Measurements from ENCODE around the gene DGKG. TPM values are rescaled to one million over a fixed set of nuclear protein-coding genes. Genes with fewer than 3 reads are reported as not detected.

Gene DGKG
- total RNA-seq, 3 donors from 2014 or later (not counting 1 experiment from before 2014, with no cell fraction given) = 0.25 to 1.6 (median 0.63) TPM

GRCh38 chr3:186368176-186368575 is 6.1 kb upstream of the DGKG start:
- DNase-seq (no peak), ATAC-seq (no peak)
- Mint-ChIP-seq H3K27me3 (ENCODE audit: low read depth in 2 of 2) (peaks cover 20 to 34% of the 10 kb centered on the region in 2 donors), H3K4me1 (no peaks in the 10 kb centered on the region), H3K4me3 (no peak overlapping the region), H3K27ac (no peak overlapping the region), H3K36me3 (no peaks in the 10 kb centered on the region), H3K9me3 (no peaks in the 10 kb centered on the region)
- H3K27ac ChIP-seq (ENCODE audit: low read length) = no peak overlapping the region
- H3K27me3 ChIP-seq (ENCODE audit: control insufficient read depth, insufficient read depth, low read length) = peaks cover under 1% of the 10 kb centered on the region
- intact Hi-C loops (cut with micrococcal nuclease) = no loop called here
- TF ChIP-seq, protein P1, sequence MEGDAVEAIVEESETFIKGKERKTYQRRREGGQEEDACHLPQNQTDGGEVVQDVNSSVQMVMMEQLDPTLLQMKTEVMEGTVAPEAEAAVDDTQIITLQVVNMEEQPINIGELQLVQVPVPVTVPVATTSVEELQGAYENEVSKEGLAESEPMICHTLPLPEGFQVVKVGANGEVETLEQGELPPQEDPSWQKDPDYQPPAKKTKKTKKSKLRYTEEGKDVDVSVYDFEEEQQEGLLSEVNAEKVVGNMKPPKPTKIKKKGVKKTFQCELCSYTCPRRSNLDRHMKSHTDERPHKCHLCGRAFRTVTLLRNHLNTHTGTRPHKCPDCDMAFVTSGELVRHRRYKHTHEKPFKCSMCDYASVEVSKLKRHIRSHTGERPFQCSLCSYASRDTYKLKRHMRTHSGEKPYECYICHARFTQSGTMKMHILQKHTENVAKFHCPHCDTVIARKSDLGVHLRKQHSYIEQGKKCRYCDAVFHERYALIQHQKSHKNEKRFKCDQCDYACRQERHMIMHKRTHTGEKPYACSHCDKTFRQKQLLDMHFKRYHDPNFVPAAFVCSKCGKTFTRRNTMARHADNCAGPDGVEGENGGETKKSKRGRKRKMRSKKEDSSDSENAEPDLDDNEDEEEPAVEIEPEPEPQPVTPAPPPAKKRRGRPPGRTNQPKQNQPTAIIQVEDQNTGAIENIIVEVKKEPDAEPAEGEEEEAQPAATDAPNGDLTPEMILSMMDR (IDR thresholded peaks at IDR 0.05) = no peak
- H3K36me3 ChIP-seq (ENCODE audit: control insufficient read depth, insufficient read depth, low read length) = no peaks in the 10 kb centered on the region
- H3K9me3 ChIP-seq (ENCODE audit: control insufficient read depth, insufficient read depth, low read length) = no peaks in the 10 kb centered on the region
- 45% methylated on average over 3 of the region's 3 CpGs for WGBS (ENCODE audit: insufficient coverage)
- no peaks in the 10 kb centered on the region for H3K4me1 ChIP-seq (ENCODE audit: control insufficient read depth, insufficient read depth, low read length)
- no peak overlapping the region for H3K4me3 ChIP-seq (ENCODE audit: low read length)

DNA sequence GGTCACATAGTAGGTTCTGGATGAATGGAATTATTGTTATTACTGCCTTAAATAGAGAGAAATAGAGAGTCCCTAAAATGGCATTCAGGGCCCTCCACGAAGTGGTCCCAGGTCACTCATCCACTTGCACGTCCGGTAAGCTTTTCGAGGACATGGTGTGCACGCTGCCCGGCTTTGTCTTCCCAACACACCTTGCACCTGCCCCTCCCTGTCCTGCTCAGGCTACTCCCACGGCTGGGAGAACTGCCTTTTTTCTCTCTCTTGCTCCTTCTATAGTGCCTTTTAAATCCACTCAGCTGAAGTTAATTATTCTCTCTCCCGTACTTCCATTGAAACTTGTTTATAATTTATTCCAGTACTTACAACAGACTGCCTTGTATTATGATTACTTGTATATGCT is 5.6 kb upstream of the DGKG start:
- Histone ChIP-seq H3K9me3 (ENCODE audit: control insufficient read depth, insufficient read depth, low read length) (no peaks in the 10 kb centered on the region), H3K4me1 (ENCODE audit: control insufficient read depth, insufficient read depth, low read length) (no peaks in the 10 kb centered on the region), H3K4me3 (ENCODE audit: low read length) (no peak overlapping the region), H3K27ac (ENCODE audit: low read length) (no peak overlapping the region), H3K27me3 (ENCODE audit: control insufficient read depth, insufficient read depth, low read length) (peaks cover 2% of the 10 kb centered on the region), H3K36me3 (ENCODE audit: control insufficient read depth, insufficient read depth, low read length) (no peaks in the 10 kb centered on the region)
- H3K27ac Mint-ChIP-seq = no peak overlapping the region
- DNase-seq (no peak), ATAC-seq (no peak)
- no peaks in the 10 kb centered on the region for H3K4me1 Mint-ChIP-seq
- H3K4me3 Mint-ChIP-seq = no peak overlapping the region
- WGBS (ENCODE audit: insufficient coverage) = 95% methylated on average over 7 of the region's 8 CpGs
- peaks cover 23 to 37% of the 10 kb centered on the region in 2 donors for H3K27me3 Mint-ChIP-seq (ENCODE audit: low read depth in 2 of 2)
- TF ChIP-seq, protein P1 (IDR thresholded peaks at IDR 0.05) = no peak
- H3K36me3 Mint-ChIP-seq = no peaks in the 10 kb centered on the region
- no peaks in the 10 kb centered on the region for H3K9me3 Mint-ChIP-seq
- intact Hi-C loops (cut with micrococcal nuclease) = no loop called here

DNA sequence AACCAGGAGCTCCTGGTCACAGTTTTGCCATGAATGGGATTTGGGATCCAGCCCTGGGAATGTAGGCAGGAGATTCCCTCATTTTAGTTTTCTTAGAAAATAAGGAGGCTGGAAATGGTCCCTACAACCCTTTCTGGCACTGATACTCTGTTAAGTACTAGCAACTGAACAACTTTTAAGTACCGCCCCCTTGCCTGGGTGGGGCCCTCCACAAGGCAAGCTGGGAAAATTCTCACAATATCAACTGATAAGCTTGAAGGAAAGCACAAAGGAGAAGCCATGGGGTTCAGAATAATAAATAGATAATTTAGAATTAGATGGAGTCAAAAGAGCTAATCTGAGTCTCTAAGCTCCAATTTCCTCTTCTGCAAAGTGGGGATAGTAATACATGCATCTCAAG is 4.2 kb upstream of the DGKG start:
- 89% methylated on average over 1 of the region's 1 CpG for WGBS (ENCODE audit: insufficient coverage)
- H3K27me3 Mint-ChIP-seq (ENCODE audit: low read depth in 2 of 2) = peaks cover 29 to 46% of the 10 kb centered on the region in 2 donors
- Histone ChIP-seq H3K27me3 (ENCODE audit: control insufficient read depth, insufficient read depth, low read length) (peaks cover 13% of the 10 kb centered on the region), H3K27ac (ENCODE audit: low read length) (no peak overlapping the region), H3K9me3 (ENCODE audit: control insufficient read depth, insufficient read depth, low read length) (no peaks in the 10 kb centered on the region), H3K4me3 (ENCODE audit: low read length) (no peak overlapping the region), H3K4me1 (ENCODE audit: control insufficient read depth, insufficient read depth, low read length) (peaks cover 12% of the 10 kb centered on the region), H3K36me3 (ENCODE audit: control insufficient read depth, insufficient read depth, low read length) (no peaks in the 10 kb centered on the region)
- H3K4me1 Mint-ChIP-seq = peaks cover 0 to 5% of the 10 kb centered on the region in 2 donors
- intact Hi-C loops (cut with micrococcal nuclease) = no loop called here
- TF ChIP-seq, protein P1 (IDR thresholded peaks at IDR 0.05) = no peak
- H3K4me3 Mint-ChIP-seq = no peak overlapping the region
- ATAC-seq (no peak), DNase-seq (no peak)
- H3K9me3 Mint-ChIP-seq = no peaks in the 10 kb centered on the region
- H3K36me3 Mint-ChIP-seq = no peaks in the 10 kb centered on the region
- no peak overlapping the region for H3K27ac Mint-ChIP-seq
